ENCODE results near the gene MTERF1.
"Not testable (repeated sequence)": the region's sequence is repeated elsewhere in the genome, so short reads cannot be mapped to it uniquely, and the experiment has no call there.

The MTERF1 gene

DNA sequence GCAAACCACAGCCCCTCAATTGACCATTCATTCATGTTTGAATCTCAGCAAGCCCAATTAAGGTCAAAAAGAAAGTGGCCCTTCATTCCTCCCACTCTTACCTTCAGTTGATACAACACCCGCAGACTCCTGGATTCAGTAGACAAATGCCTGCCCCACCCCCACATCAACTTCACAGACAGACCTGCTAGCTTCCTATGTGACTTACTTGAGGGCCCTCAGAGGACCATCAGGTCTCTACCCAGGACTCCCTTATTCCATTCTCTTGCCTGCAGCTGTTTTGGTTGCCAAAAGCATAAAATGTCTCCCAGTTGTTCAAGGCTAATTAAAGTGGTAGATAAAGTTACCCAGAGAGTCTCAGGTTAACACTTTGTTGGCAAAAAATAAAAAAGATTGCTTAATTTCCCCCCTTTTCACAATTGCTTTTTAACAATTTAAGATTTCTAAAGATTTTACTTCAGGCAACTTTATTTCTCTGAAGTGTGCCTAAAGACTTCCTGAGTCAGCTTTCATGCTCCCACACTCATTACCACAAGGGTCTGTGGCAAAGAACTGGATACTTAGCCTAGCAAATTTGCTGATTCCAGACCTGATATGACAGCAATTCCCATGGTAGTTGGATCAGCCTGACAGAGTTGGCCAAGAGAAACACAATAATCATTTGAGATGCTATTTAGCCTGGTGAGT is 3.3 kb upstream of the MTERF1 start:
- no peaks in the 10 kb centered on the region for H3K27me3 ChIP-seq (replicated peaks; ENCODE audit: control insufficient read depth, insufficient read depth, low read length, poor library complexity, severe bottlenecking)
- DNase-seq, result no peak
- H3K36me3 ChIP-seq (ENCODE audit: control insufficient read depth, insufficient read depth, low read length), result no peaks in the 10 kb centered on the region

DNA sequence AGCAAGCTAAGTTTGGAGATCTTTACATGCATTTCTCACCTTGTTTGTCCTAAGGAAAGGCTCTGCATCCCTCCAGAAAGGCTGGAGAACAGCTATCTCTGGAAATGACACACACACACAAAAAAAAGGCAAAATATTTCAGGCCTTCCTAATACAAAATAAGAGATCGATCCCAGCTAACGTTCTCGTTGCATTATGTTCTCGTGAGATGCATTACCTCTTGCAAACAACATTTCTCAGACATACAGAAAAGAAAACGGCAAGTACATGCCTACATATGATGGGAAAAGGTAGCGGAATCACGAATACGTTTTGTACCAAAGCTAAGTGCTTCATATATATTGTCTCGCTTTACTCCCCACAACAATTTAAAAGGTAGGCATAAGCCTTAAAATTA is 488 bp downstream of the MTERF1 start:
- Histone ChIP-seq H3K4me3 (ENCODE audit: insufficient read depth, low read depth, low read length, poor library complexity, severe bottlenecking) (peak overlapping the region; percentile 85), H3K36me3 (ENCODE audit: control insufficient read depth, insufficient read depth, low read length) (no peaks in the 10 kb centered on the region), H3K9me3 (ENCODE audit: control insufficient read depth, low read length) (no peaks in the 10 kb centered on the region), H3K27me3 (replicated peaks; ENCODE audit: control insufficient read depth, insufficient read depth, low read length, poor library complexity, severe bottlenecking) (no peaks in the 10 kb centered on the region), H3K27ac (ENCODE audit: insufficient read depth, low read length, poor library complexity, severe bottlenecking) (peak overlapping the region; percentile 61), H3K4me1 (ENCODE audit: control insufficient read depth, insufficient read depth, low read length, poor library complexity, severe bottlenecking) (peaks cover 4% of the 10 kb centered on the region)
- no peak for DNase-seq

More for the DNA sequence above, 3.3 kb upstream of the MTERF1 start:
- no peaks in the 10 kb centered on the region for H3K9me3 ChIP-seq (ENCODE audit: control insufficient read depth, low read length)
- H3K4me1 ChIP-seq (ENCODE audit: control insufficient read depth, insufficient read depth, low read length, poor library complexity, severe bottlenecking), result peaks cover 4% of the 10 kb centered on the region
- no peak overlapping the region for H3K27ac ChIP-seq (ENCODE audit: insufficient read depth, low read length, poor library complexity, severe bottlenecking)
- H3K4me3 ChIP-seq (ENCODE audit: insufficient read depth, low read depth, low read length, poor library complexity, severe bottlenecking), result no peak overlapping the region

DNA sequence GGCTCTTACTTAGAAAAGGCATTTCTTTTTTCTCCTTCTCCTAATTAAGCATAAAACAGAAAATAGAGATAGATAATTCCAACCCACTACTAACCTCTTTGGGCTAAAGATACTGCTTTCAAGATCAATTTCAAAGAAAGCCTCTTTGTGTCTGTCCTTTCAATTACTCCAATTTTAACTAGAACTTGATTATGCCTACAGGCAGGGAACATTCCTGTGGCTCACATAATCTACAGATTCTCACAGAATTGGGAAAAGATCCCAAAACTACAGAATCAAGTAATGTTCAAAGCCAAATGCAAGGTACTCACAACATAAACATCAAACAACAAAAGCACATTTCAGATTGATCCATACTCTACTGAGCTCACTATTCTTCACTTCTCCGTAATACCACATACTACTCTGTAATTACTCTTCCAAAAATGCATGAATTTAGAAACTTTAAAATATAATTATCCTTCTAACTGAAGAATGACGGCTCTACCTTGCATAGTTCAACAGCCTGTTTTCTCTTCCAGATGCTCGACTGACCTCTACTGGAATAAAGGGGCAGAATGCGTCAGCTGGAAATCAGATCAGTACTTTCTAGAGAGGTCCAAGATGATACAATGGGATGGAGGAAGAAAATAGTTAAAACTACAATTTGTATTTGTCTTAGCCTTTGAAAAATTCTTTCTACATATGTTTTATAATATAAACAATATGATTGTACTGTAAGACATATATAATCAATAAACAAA is 3.9 kb downstream of the MTERF1 start:
- Histone ChIP-seq H3K4me1 (ENCODE audit: control insufficient read depth, insufficient read depth, low read length, poor library complexity, severe bottlenecking) (peaks cover 4% of the 10 kb centered on the region), H3K4me3 (ENCODE audit: insufficient read depth, low read depth, low read length, poor library complexity, severe bottlenecking) (no peak overlapping the region), H3K36me3 (ENCODE audit: control insufficient read depth, insufficient read depth, low read length) (peaks cover 12% of the 10 kb centered on the region), H3K27me3 (replicated peaks; ENCODE audit: control insufficient read depth, insufficient read depth, low read length, poor library complexity, severe bottlenecking) (no peaks in the 10 kb centered on the region), H3K27ac (ENCODE audit: insufficient read depth, low read length, poor library complexity, severe bottlenecking) (no peak overlapping the region), H3K9me3 (ENCODE audit: control insufficient read depth, low read length) (no peaks in the 10 kb centered on the region)
- DNase-seq, result no peak

DNA sequence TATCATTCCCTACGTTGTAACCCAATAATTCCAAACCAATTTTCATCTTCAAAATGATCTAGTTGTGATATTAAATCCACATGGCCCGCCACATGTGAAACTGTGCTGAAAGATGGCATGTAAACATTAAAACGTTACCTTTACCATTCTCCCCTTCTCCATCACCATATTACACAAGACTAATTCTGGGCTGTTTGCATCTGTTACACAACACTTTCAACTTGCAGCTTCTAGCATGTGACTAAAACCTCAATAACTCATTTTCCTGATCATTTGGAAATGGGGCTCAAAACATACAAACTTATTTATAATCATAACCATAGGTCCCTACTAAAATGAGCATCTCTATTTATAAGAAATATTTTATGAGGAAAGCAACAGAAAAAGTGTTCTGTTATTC is 4.7 kb downstream of the MTERF1 start:
- H3K9me3 ChIP-seq (ENCODE audit: control insufficient read depth, low read length), result no peaks in the 10 kb centered on the region
- H3K27me3 ChIP-seq (replicated peaks; ENCODE audit: control insufficient read depth, insufficient read depth, low read length, poor library complexity, severe bottlenecking), result no peaks in the 10 kb centered on the region
- DNase-seq, result no peak
- H3K27ac ChIP-seq (ENCODE audit: insufficient read depth, low read length, poor library complexity, severe bottlenecking), result no peak overlapping the region
- no peak overlapping the region for H3K4me3 ChIP-seq (ENCODE audit: insufficient read depth, low read depth, low read length, poor library complexity, severe bottlenecking)
- peaks cover under 1% of the 10 kb centered on the region for H3K4me1 ChIP-seq (ENCODE audit: control insufficient read depth, insufficient read depth, low read length, poor library complexity, severe bottlenecking)
- peaks cover 12% of the 10 kb centered on the region for H3K36me3 ChIP-seq (ENCODE audit: control insufficient read depth, insufficient read depth, low read length)

DNA sequence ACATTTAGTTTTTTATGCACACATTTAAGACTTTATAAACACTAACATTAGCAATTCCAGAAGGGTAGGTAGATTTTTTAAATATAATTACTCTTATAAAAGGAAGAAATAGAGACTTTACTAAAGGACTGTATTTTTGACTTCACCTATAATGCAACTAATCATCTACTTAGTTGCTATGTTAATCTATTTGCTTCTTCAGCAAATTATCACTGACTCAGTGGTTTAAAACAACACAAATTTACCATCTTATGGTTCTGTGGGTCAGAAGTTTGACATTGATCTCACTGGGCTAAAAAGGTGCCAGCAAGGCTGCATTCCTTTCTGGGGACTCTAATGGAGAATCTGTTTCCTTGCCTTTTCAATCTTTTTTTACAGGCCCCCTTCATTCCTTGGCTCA is 7.6 kb downstream of the MTERF1 start:
- Histone ChIP-seq H3K9me3 (ENCODE audit: control insufficient read depth, low read length) (no peaks in the 10 kb centered on the region), H3K36me3 (ENCODE audit: control insufficient read depth, insufficient read depth, low read length) (peaks cover 12% of the 10 kb centered on the region), H3K27me3 (replicated peaks; ENCODE audit: control insufficient read depth, insufficient read depth, low read length, poor library complexity, severe bottlenecking) (no peaks in the 10 kb centered on the region), H3K27ac (ENCODE audit: insufficient read depth, low read length, poor library complexity, severe bottlenecking) (no peak overlapping the region), H3K4me3 (ENCODE audit: insufficient read depth, low read depth, low read length, poor library complexity, severe bottlenecking) (no peak overlapping the region), H3K4me1 (ENCODE audit: control insufficient read depth, insufficient read depth, low read length, poor library complexity, severe bottlenecking) (no peaks in the 10 kb centered on the region)
- no peak for DNase-seq

DNA sequence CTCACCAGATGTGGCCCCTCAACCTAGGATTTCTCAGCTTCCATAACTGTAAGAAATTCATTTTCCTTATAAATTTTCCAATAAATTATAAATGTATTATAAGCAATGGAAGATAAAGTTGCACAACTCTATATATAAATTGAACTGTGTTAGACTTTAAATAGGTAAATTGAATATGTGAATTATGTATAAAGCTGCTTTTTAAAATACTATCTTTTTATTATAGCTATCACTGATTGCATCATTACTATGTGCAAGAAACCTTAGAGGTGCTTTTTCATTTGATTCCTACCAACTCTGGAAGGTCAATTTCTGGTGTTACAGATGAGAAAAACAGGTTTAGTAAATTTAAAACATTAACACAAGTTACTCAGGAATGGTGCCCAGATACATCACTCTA is 8.4 kb downstream of the MTERF1 start:
- H3K4me3 ChIP-seq (ENCODE audit: insufficient read depth, low read depth, low read length, poor library complexity, severe bottlenecking), result no peak overlapping the region
- no peak for DNase-seq
- peaks cover 12% of the 10 kb centered on the region for H3K36me3 ChIP-seq (ENCODE audit: control insufficient read depth, insufficient read depth, low read length)
- no peaks in the 10 kb centered on the region for H3K4me1 ChIP-seq (ENCODE audit: control insufficient read depth, insufficient read depth, low read length, poor library complexity, severe bottlenecking)
- no peak overlapping the region for H3K27ac ChIP-seq (ENCODE audit: insufficient read depth, low read length, poor library complexity, severe bottlenecking)
- no peaks in the 10 kb centered on the region for H3K27me3 ChIP-seq (replicated peaks; ENCODE audit: control insufficient read depth, insufficient read depth, low read length, poor library complexity, severe bottlenecking)
- no peaks in the 10 kb centered on the region for H3K9me3 ChIP-seq (ENCODE audit: control insufficient read depth, low read length)

DNA sequence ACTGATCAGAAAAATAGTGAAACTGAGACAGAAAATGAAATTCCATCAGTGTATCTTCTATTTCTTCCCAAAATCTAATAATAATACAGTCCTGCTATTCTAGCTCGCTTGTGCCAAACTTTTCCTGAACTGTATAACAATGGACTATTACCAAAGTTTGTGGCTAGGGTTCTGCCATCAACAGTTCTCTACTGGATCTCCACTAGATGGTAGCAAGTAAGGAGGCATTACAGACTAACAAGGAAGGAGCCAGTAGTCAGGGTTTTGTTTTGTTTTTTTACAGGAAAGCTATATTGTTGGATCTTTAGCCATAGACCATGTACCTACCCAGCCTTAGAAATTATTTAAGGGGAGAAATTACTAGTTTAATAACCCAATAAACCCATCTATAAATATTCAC is 10.8 kb downstream of the MTERF1 start:
- no peak overlapping the region for H3K4me3 ChIP-seq (ENCODE audit: insufficient read depth, low read depth, low read length, poor library complexity, severe bottlenecking)
- no peaks in the 10 kb centered on the region for H3K4me1 ChIP-seq (ENCODE audit: control insufficient read depth, insufficient read depth, low read length, poor library complexity, severe bottlenecking)
- H3K9me3 ChIP-seq (ENCODE audit: control insufficient read depth, low read length), result no peaks in the 10 kb centered on the region
- H3K27ac ChIP-seq (ENCODE audit: insufficient read depth, low read length, poor library complexity, severe bottlenecking), result no peak overlapping the region
- H3K36me3 ChIP-seq (ENCODE audit: control insufficient read depth, insufficient read depth, low read length), result peaks cover 11% of the 10 kb centered on the region
- DNase-seq, result no peak
- H3K27me3 ChIP-seq (replicated peaks; ENCODE audit: control insufficient read depth, insufficient read depth, low read length, poor library complexity, severe bottlenecking), result no peaks in the 10 kb centered on the region

DNA sequence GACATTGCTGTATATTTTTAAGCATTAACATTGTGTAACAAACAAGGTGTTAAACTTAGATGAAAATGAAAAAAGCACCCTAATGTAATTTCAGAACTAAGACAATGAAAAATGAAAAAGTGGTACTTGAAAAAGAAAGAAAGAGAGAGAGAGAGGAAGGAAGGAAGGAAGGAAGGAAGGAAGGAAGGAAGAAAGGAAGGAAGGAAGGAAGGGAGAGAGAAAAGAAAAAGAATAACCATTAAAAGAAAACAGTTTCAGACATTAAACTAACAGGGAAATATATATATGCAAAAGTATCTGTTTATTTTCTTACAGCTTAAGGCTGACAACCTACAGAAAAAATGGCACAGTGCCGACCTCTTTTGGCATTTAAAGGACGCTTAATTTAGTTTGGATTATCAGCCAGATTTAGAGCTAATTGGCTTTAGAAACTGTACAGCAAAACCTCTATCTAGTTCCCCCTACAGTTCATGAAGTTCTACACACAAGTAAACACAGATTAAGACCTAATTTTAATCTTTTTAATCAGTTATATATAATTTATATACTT is 13.8 kb downstream of the MTERF1 start:
- Histone ChIP-seq H3K4me3 (ENCODE audit: insufficient read depth, low read depth, low read length, poor library complexity, severe bottlenecking) (no peak overlapping the region), H3K36me3 (ENCODE audit: control insufficient read depth, insufficient read depth, low read length) (no peaks in the 10 kb centered on the region), H3K9me3 (ENCODE audit: control insufficient read depth, low read length) (no peaks in the 10 kb centered on the region), H3K27ac (ENCODE audit: insufficient read depth, low read length, poor library complexity, severe bottlenecking) (no peak overlapping the region), H3K4me1 (ENCODE audit: control insufficient read depth, insufficient read depth, low read length, poor library complexity, severe bottlenecking) (no peaks in the 10 kb centered on the region), H3K27me3 (replicated peaks; ENCODE audit: control insufficient read depth, insufficient read depth, low read length, poor library complexity, severe bottlenecking) (no peaks in the 10 kb centered on the region)
- no peak for DNase-seq

DNA sequence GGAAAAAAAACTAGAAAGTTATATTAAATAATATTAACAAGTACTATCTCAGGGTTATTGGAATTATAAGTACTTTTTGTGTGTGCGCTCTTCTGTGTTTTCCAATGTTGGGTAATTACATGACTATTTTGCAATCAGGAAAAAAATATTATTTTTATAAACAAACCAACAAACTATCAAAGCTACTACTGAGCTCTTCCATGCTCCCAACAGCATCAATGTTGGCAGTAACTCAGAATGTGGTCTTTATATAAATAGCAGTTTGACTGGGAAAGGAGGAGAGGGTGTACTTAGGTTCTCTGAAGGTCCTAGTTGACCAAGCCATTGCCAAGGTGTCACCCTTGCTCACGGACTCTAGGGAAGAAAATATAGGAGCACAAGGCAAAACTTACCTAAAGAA is 15.0 kb downstream of the MTERF1 start:
- Histone ChIP-seq H3K4me1 (ENCODE audit: control insufficient read depth, insufficient read depth, low read length, poor library complexity, severe bottlenecking) (no peaks in the 10 kb centered on the region), H3K9me3 (ENCODE audit: control insufficient read depth, low read length) (no peaks in the 10 kb centered on the region), H3K36me3 (ENCODE audit: control insufficient read depth, insufficient read depth, low read length) (no peaks in the 10 kb centered on the region), H3K27me3 (replicated peaks; ENCODE audit: control insufficient read depth, insufficient read depth, low read length, poor library complexity, severe bottlenecking) (no peaks in the 10 kb centered on the region), H3K4me3 (ENCODE audit: insufficient read depth, low read depth, low read length, poor library complexity, severe bottlenecking) (no peak overlapping the region), H3K27ac (ENCODE audit: insufficient read depth, low read length, poor library complexity, severe bottlenecking) (no peak overlapping the region)
- no peak for DNase-seq

DNA sequence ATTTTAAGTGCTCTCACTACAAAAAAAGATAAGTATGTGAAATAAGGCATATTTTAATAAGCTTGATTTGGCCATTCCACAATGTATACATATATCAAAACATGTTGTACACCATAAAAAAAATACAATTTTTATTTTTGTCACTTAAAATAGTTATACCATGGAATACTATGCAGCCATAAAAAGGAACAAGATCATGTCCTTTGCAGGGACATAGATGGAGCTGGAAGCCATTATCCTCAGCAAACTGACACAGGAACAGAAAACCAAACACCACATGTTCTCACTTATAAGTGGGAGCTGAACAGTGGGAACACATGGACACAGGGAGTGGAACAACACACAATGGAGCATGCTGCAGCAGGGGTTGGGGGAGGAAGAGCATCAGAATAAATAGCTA is 15.9 kb downstream of the MTERF1 start:
- H3K4me1 ChIP-seq (ENCODE audit: control insufficient read depth, insufficient read depth, low read length, poor library complexity, severe bottlenecking); H3K4me3 ChIP-seq (ENCODE audit: insufficient read depth, low read depth, low read length, poor library complexity, severe bottlenecking); H3K36me3 ChIP-seq (ENCODE audit: control insufficient read depth, insufficient read depth, low read length); H3K27ac ChIP-seq (ENCODE audit: insufficient read depth, low read length, poor library complexity, severe bottlenecking); H3K9me3 ChIP-seq (ENCODE audit: control insufficient read depth, low read length); DNase-seq; H3K27me3 ChIP-seq (replicated peaks; ENCODE audit: control insufficient read depth, insufficient read depth, low read length, poor library complexity, severe bottlenecking): not testable (repeated sequence)
